GM21528 (cell line): ENCODE results near the gene DNAJB11.
A peak's percentile ranks its signal among the peaks of the same experiment; 100 is the strongest.
"Not testable (repeated sequence)": the region's sequence is repeated elsewhere in the genome, so short reads cannot be mapped to it uniquely, and the experiment has no call there.

Experiments used
- ATAC-seq: cut with Tn5 transposase; IDR thresholded peaks from one replicate; pipeline ENCODE4 v1.9.1; 2021; ENCODE audit warnings: mild to moderate bottlenecking, moderate library complexity; ENCODE audit not compliant: unreplicated experiment, low FRiP score

The DNAJB11 gene

GRCh38 chr3:186616299-186616617, 45.7 kb downstream of the DNAJB11 start:
- ATAC-seq = no peak

- ATAC-seq = peak; percentile 86
These were observed 46.8 kb downstream of the DNAJB11 start for GRCh38 chr3:186617036-186617946.

GRCh38 chr3:186618318-186618938, 47.9 kb downstream of the DNAJB11 start:
- no peak for ATAC-seq

- no peak for ATAC-seq
These were observed 49.3 kb downstream of the DNAJB11 start for GRCh38 chr3:186619787-186620212.

- ATAC-seq = no peak
These were observed 49.9 kb downstream of the DNAJB11 start for GRCh38 chr3:186620213-186621092.

- no peak for ATAC-seq
These were observed 51.6 kb downstream of the DNAJB11 start for GRCh38 chr3:186621894-186622650.

GRCh38 chr3:186622651-186623310, 52.3 kb downstream of the DNAJB11 start:
- ATAC-seq = no peak

GRCh38 chr3:186624598-186624997, 54.1 kb downstream of the DNAJB11 start:
- no peak for ATAC-seq

GRCh38 chr3:186625600-186626042, 55.1 kb downstream of the DNAJB11 start:
- ATAC-seq = no peak

GRCh38 chr3:186626254-186626847, 55.8 kb downstream of the DNAJB11 start:
- no peak for ATAC-seq

GRCh38 chr3:186627852-186628414, 57.4 kb downstream of the DNAJB11 start:
- no peak for ATAC-seq

GRCh38 chr3:186628756-186629155, 58.2 kb downstream of the DNAJB11 start:
- ATAC-seq = no peak

GRCh38 chr3:186630950-186631641, 60.6 kb downstream of the DNAJB11 start:
- ATAC-seq = no peak

GRCh38 chr3:186633481-186633880, 63.0 kb downstream of the DNAJB11 start:
- ATAC-seq = no peak

- not testable (repeated sequence) for ATAC-seq
These were observed 63.7 kb downstream of the DNAJB11 start for GRCh38 chr3:186634207-186634606.
